ENCODE measurements around the gene MICAL2.

GRCh38 chr11:12114193-12115033 is 4.0 kb downstream of the MICAL2 start:
- TF ChIP-seq CTCF (IDR thresholded peaks at IDR 0.05; ENCODE audit: low read depth, low read length) (no peak), EZH2phosphoT487 (IDR thresholded peaks at IDR 0.05; ENCODE audit: low read depth) (no peak)
